ENCODE measurements around the gene APIP.
A peak's percentile ranks its signal among the peaks of the same experiment; 100 is the strongest.
"Not testable (repeated sequence)": the region's sequence is repeated elsewhere in the genome, so short reads cannot be mapped to it uniquely, and the experiment has no call there.

Gene APIP

GRCh38 chr11:34921156-34921555 is 5.0 kb upstream of the APIP start:
- Histone ChIP-seq H3K9me3 (ENCODE audit: severe bottlenecking) (no peaks in the 10 kb centered on the region), H3K36me3 (no peaks in the 10 kb centered on the region; the same call in 1 of the 2 replicates), H3K27ac (no peak overlapping the region), H3K27me3 (ENCODE audit: insufficient read depth, low read depth, severe bottlenecking) (no peaks in the 10 kb centered on the region), H3K4me3 (ENCODE audit: low read depth, low read length) (no peak overlapping the region)
- TF ChIP-seq CTCF (IDR thresholded peaks at IDR 0.05; ENCODE audit: low read depth, low read length) = no peak
- DNase-seq = no peak

- no peak for DNase-seq
- peaks cover 21% of the 10 kb centered on the region for H3K36me3 ChIP-seq
- peak overlapping the region; percentile 98 for H3K27ac ChIP-seq
Measured at GRCh38 chr11:34916843-34917770, 928 bp upstream of the APIP start.

GRCh38 chr11:34915136-34916014 is 804 bp downstream of the APIP start:
- TF ChIP-seq CTCF (IDR thresholded peaks at IDR 0.05; ENCODE audit: low read depth, low read length) = no peak
- H3K27ac ChIP-seq = peak overlapping the region; percentile 98
- H3K36me3 ChIP-seq = peaks cover 21% of the 10 kb centered on the region
- H3K4me3 ChIP-seq (ENCODE audit: low read depth, low read length) = peak overlapping the region; percentile 86
- H3K9me3 ChIP-seq (ENCODE audit: severe bottlenecking) = no peaks in the 10 kb centered on the region
- no peak for DNase-seq
- H3K27me3 ChIP-seq (ENCODE audit: insufficient read depth, low read depth, severe bottlenecking) = no peaks in the 10 kb centered on the region

More at GRCh38 chr11:34916843-34917770, 928 bp upstream of the APIP start:
- Histone ChIP-seq H3K27me3 (ENCODE audit: insufficient read depth, low read depth, severe bottlenecking) (no peaks in the 10 kb centered on the region), H3K4me3 (ENCODE audit: low read depth, low read length) (peak overlapping the region; percentile 86), H3K9me3 (ENCODE audit: severe bottlenecking) (no peaks in the 10 kb centered on the region)
- TF ChIP-seq CTCF (IDR thresholded peaks at IDR 0.05; ENCODE audit: low read depth, low read length) = no peak

GRCh38 chr11:34913556-34913955 is 2.6 kb downstream of the APIP start:
- peaks cover 21% of the 10 kb centered on the region for H3K36me3 ChIP-seq
- not testable (repeated sequence) for DNase-seq; H3K27ac ChIP-seq; H3K4me3 ChIP-seq (ENCODE audit: low read depth, low read length); H3K9me3 ChIP-seq (ENCODE audit: severe bottlenecking); H3K27me3 ChIP-seq (ENCODE audit: insufficient read depth, low read depth, severe bottlenecking)

GRCh38 chr11:34911676-34912075 is 4.5 kb downstream of the APIP start:
- H3K9me3 ChIP-seq (ENCODE audit: severe bottlenecking) = no peaks in the 10 kb centered on the region
- no peak overlapping the region for H3K4me3 ChIP-seq (ENCODE audit: low read depth, low read length)
- no peak for TF ChIP-seq CTCF (IDR thresholded peaks at IDR 0.05; ENCODE audit: low read depth, low read length)
- no peak overlapping the region for H3K27ac ChIP-seq
- no peaks in the 10 kb centered on the region for H3K27me3 ChIP-seq (ENCODE audit: insufficient read depth, low read depth, severe bottlenecking)
- no peak for DNase-seq
- peaks cover 21% of the 10 kb centered on the region for H3K36me3 ChIP-seq

GRCh38 chr11:34910817-34911216 is 5.4 kb downstream of the APIP start:
- H3K27me3 ChIP-seq (ENCODE audit: insufficient read depth, low read depth, severe bottlenecking) = no peaks in the 10 kb centered on the region
- no peak overlapping the region for H3K4me3 ChIP-seq (ENCODE audit: low read depth, low read length)
- no peaks in the 10 kb centered on the region for H3K9me3 ChIP-seq (ENCODE audit: severe bottlenecking)
- no peak overlapping the region for H3K27ac ChIP-seq
- DNase-seq = no peak
- H3K36me3 ChIP-seq = peaks cover 18% of the 10 kb centered on the region
- no peak for TF ChIP-seq CTCF (IDR thresholded peaks at IDR 0.05; ENCODE audit: low read depth, low read length)

Data from WERI-Rb-1 (cell line).